HG02981 (cell line): Measurements from ENCODE around the gene NRN1.

Experiments used
- ATAC-seq: cut with Tn5 transposase; IDR thresholded peaks from one replicate; pipeline ENCODE4 v1.9.1; 2021; ENCODE audit warnings: mild to moderate bottlenecking, moderate library complexity; ENCODE audit not compliant: unreplicated experiment

The NRN1 gene

GRCh38 chr6:6002848-6003620 lies 3.7 kb downstream of the NRN1 start:
- ATAC-seq = no peak

- no peak for ATAC-seq
These were observed 4.5 kb downstream of the NRN1 start for GRCh38 chr6:6002005-6002847.

GRCh38 chr6:6001443-6001842 lies 5.3 kb downstream of the NRN1 start:
- ATAC-seq = no peak

- ATAC-seq = no peak
These were observed 6.8 kb downstream of the NRN1 start for GRCh38 chr6:5999688-6000608.

GRCh38 chr6:5998711-5999687 lies 7.7 kb downstream of the NRN1 start:
- ATAC-seq = no peak

GRCh38 chr6:5998236-5998635 lies 8.5 kb downstream of the NRN1 start:
- no peak for ATAC-seq

- ATAC-seq = no peak
These were observed 9.2 kb downstream of the NRN1 start for GRCh38 chr6:5997420-5997987.

- no peak for ATAC-seq
These were observed 9.9 kb downstream of the NRN1 start for GRCh38 chr6:5996714-5997419.

GRCh38 chr6:5995949-5996713 lies 10.6 kb downstream of the NRN1 start:
- no peak for ATAC-seq

GRCh38 chr6:5995658-5995948 lies 11.1 kb downstream of the NRN1 start:
- no peak for ATAC-seq

- no peak for ATAC-seq
These were observed 11.6 kb downstream of the NRN1 start for GRCh38 chr6:5994999-5995657.

GRCh38 chr6:5994234-5994998 lies 12.3 kb downstream of the NRN1 start:
- no peak for ATAC-seq

GRCh38 chr6:5992551-5993225 lies 14.0 kb downstream of the NRN1 start:
- no peak for ATAC-seq

- ATAC-seq = no peak
These were observed 15.9 kb downstream of the NRN1 start for GRCh38 chr6:5990786-5991185.

GRCh38 chr6:5989141-5989723 lies 17.5 kb downstream of the NRN1 start:
- ATAC-seq = no peak

- ATAC-seq = no peak
These were observed 19.9 kb downstream of the NRN1 start for GRCh38 chr6:5986861-5987260.
